ENCODE measurements around the gene EPS8L2.
A peak's percentile ranks its signal among the peaks of the same experiment; 100 is the strongest.

Gene EPS8L2

DNA sequence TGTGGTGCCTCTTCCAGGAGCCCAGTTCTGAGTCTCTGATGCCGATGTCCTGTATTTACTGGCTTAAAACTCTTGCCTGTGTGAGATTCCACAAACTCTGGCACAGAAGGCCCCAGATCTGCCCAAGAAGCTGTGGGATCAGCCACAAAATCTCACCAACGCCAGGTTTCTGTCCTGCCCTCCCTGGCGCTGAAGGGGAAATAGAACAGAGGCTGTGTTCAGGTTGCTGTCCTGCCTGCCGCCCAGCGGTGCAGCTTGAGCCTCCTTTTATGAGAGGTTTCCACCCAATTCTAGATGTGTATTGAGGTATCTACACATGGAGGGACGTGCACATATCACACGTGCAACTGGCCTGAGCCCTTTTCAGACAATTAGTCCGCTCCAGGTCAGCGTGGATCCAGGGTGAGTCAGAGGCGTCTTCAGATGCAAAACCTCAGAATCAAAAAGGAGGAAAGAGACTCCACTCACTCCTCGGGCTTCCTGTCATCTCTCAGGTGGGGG, 8.2 kb upstream of the EPS8L2 start:
- no peak for TF ChIP-seq CTCF (IDR thresholded peaks at IDR 0.05; ENCODE audit: insufficient read depth, low read depth, low read length, missing control alignments)
- no peak overlapping the region for H3K4me3 ChIP-seq (ENCODE audit: low read length)
- DNase-seq (ENCODE audit: low read depth) = peak; percentile 65

- DNase-seq (ENCODE audit: low read depth) = no peak
Observed at GRCh38 chr11:698493-699115, 7.4 kb upstream of the EPS8L2 start.

GRCh38 chr11:699116-699508, 6.9 kb upstream of the EPS8L2 start:
- DNase-seq (ENCODE audit: low read depth) = no peak
- TF ChIP-seq CTCF (IDR thresholded peaks at IDR 0.05; ENCODE audit: insufficient read depth, low read depth, low read length, missing control alignments) = no peak
- H3K4me3 ChIP-seq (ENCODE audit: low read length) = no peak overlapping the region

More at GRCh38 chr11:698493-699115, 7.4 kb upstream of the EPS8L2 start:
- H3K4me3 ChIP-seq (ENCODE audit: low read length) = no peak overlapping the region
- no peak for TF ChIP-seq CTCF (IDR thresholded peaks at IDR 0.05; ENCODE audit: insufficient read depth, low read depth, low read length, missing control alignments)

DNA sequence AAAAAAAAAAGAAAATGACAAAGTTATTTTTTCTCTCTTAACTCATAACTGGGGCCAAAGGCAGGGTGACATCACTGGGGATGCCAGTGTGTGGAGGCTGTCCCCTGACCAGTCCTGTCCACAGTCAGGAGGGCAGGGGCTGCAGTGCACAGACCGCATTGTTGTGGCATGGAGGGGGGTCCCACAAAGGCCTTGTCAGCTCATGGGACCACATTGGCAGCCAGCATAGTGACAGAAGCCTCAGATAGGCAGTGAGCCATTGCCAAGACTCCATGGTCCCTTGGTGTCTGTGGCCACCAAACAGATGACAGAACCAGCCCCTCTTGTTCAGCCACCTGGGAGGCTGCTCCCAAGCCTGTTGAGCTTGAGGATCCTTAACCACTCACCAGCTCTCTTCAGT, 6.3 kb upstream of the EPS8L2 start:
- H3K4me3 ChIP-seq (ENCODE audit: low read length) = no peak overlapping the region
- TF ChIP-seq CTCF (IDR thresholded peaks at IDR 0.05; ENCODE audit: insufficient read depth, low read depth, low read length, missing control alignments) = no peak
- no peak for DNase-seq (ENCODE audit: low read depth)

- no peak for DNase-seq (ENCODE audit: low read depth)
- H3K4me3 ChIP-seq (ENCODE audit: low read length) = no peak overlapping the region
- no peak for TF ChIP-seq CTCF (IDR thresholded peaks at IDR 0.05; ENCODE audit: insufficient read depth, low read depth, low read length, missing control alignments)
Observed at GRCh38 chr11:701741-702461, 4.1 kb upstream of the EPS8L2 start.

GRCh38 chr11:702462-703461, 3.3 kb upstream of the EPS8L2 start:
- H3K4me3 ChIP-seq (ENCODE audit: low read length) = no peak overlapping the region
- no peak for TF ChIP-seq CTCF (IDR thresholded peaks at IDR 0.05; ENCODE audit: insufficient read depth, low read depth, low read length, missing control alignments)
- DNase-seq (ENCODE audit: low read depth) = no peak

Data from epithelial cell of esophagus (primary cell).